Astrocyte of the spinal cord (primary cell): Measurements from ENCODE around the gene CTPS2.

Source experiments
- DNase-seq: peaks from one replicate; pipeline ENCODE4 v3.0.0; 2011; ENCODE audit warnings: low read depth, low spot score
- H3K4me3 ChIP-seq: 2 replicates; pipeline ENCODE4 v1.5.1; 2011; ENCODE audit warnings: low read depth, mild to moderate bottlenecking, low read length, moderate library complexity
- CTCF ChIP-seq: IDR thresholded peaks from 2 replicates; pipeline ENCODE4 v1.5.1; 2012; ENCODE audit warnings: low read depth, mild to moderate bottlenecking, low read length, inconsistent platforms
- in situ Hi-C: cut with HindIII; loops from 2 replicates; pipeline ENCODE4 v1.10.0; 2017; ENCODE audit warnings: low sequenced_read_pairs

CTPS2 gene

GRCh38 chrX:16711893-16712547, 449 bp downstream of the CTPS2 start:
- in situ Hi-C loops, result no loop called here
- peak overlapping the region; percentile 57 for H3K4me3 ChIP-seq
- DNase-seq, result no peak
- no peak for TF ChIP-seq CTCF

- DNase-seq, result no peak
- peak overlapping the region; percentile 57 for H3K4me3 ChIP-seq
- TF ChIP-seq CTCF, result no peak
- in situ Hi-C loops, result no loop called here
These were observed 1.2 kb downstream of the CTPS2 start for GRCh38 chrX:16711219-16711811.

GRCh38 chrX:16708016-16708415, 4.5 kb downstream of the CTPS2 start:
- no peak overlapping the region for H3K4me3 ChIP-seq
- TF ChIP-seq CTCF, result no peak
- in situ Hi-C loops, result no loop called here
- DNase-seq, result no peak

GRCh38 chrX:16705370-16705769, 7.1 kb downstream of the CTPS2 start:
- H3K4me3 ChIP-seq, result no peak overlapping the region
- no peak for TF ChIP-seq CTCF
- in situ Hi-C loops, result no loop called here
- DNase-seq, result no peak

GRCh38 chrX:16702700-16703599, 9.5 kb downstream of the CTPS2 start:
- no peak for DNase-seq
- H3K4me3 ChIP-seq, result no peak overlapping the region
- TF ChIP-seq CTCF, result no peak
- in situ Hi-C loops, result no loop called here

- in situ Hi-C loops, result no loop called here
- no peak for DNase-seq
- TF ChIP-seq CTCF, result no peak
- no peak overlapping the region for H3K4me3 ChIP-seq
These were observed 11.7 kb downstream of the CTPS2 start for GRCh38 chrX:16700734-16701133.
